Ecto neural progenitor cell (in vitro differentiated cells): ENCODE measurements around the gene MKI67.

ENCODE experiments used
- DNase-seq: peaks from one replicate; pipeline ENCODE4 v3.0.0-alpha.2; 2018; ENCODE audit warnings: low spot score

MKI67 gene

GRCh38 chr10:128050121-128050516, 76.1 kb downstream of the MKI67 start:
- no peak for DNase-seq

- DNase-seq = no peak
Observed at GRCh38 chr10:128049226-128050120, 76.8 kb downstream of the MKI67 start.

DNA sequence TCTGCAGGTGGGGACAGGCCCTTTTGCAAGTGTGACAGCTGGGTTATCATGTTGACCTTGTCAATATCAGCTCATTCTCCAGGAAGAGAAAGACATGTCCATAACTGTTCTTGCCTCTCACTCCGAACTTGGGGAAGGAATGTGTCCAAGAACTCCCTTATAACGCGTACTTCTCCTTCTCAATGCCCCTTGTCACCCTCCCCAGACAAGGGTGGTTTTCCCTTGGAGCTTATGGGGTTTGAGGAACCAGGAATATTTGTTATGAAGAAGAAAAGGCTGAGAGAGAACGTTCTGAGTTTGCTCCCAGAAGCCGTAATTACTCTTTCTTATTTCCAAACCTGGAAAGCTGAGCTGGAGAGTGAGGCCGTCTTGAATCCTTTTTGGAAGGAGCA, 77.4 kb downstream of the MKI67 start:
- DNase-seq = no peak

- DNase-seq = no peak
Observed at GRCh38 chr10:128047991-128048818, 78.0 kb downstream of the MKI67 start.

DNA sequence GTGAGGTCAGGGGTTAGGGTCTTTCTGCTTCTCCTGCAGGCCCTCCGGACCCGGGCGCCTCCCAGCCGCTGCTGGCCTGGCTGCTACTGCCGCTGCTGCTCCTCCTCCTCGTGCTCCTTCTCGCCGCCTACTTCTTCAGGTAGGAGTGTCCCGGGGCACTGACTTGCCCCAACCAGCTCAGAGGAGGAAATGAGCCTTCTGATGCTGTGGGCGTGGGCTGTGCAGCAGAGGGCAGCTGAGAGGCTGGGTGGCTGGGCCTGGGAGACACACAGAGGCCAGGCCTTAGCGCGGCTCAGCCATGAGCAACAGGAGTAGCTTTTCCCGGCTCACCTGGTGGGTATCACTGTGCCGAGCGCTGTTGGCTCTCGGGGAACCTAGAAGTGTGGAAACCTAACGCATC, 78.9 kb downstream of the MKI67 start:
- DNase-seq = peak; percentile 81

DNA sequence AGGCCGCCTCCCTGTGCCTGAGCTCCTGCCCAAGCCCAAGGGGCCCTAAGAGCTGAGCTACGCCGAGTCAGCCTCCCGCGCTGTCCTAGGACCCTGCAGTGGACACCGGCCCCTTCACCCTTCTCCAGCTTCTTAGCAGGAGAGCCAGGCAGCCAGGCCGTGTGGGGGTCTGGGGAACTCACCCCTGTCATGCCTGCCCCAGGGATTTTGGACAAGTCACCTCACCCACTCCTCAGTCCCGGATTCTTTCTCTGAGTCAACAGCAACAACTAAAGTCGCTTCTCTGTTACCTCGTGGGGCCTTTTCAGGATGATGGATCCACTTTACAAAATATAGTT, 79.3 kb downstream of the MKI67 start:
- no peak for DNase-seq
